Smooth muscle cell (in vitro differentiated cells): ENCODE results near the gene GSC2. TPM values are rescaled to one million over a fixed set of nuclear protein-coding genes. Genes with fewer than 3 reads are reported as not detected.

Source experiments
- DNase-seq: peaks from one replicate; lab custom pipeline; 2025; ENCODE audit not compliant: unreplicated experiment; lab: John Stamatoyannopoulos, UW
- H2AFZ ChIP-seq: fragments of 200-600 bp; sonication (generic); 2 replicates; pipeline ENCODE4 v1.6.0; 2016; ENCODE audit warnings: antibody characterized with exemption, low read depth, mild to moderate bottlenecking
- H3F3A ChIP-seq: fragments of 200-600 bp; sonication (generic); 2 replicates; pipeline ENCODE4 v1.6.0; 2017; ENCODE audit warnings: antibody characterized with exemption, low read depth
- H3K27ac ChIP-seq: fragments of 200-600 bp; sonication (generic); 2 replicates; pipeline ENCODE4 v1.5.1; 2016; ENCODE audit warnings: low read depth, mild to moderate bottlenecking
- H3K27me3 ChIP-seq: fragments of 200-600 bp; sonication (generic); 2 replicates; pipeline ENCODE4 v1.6.1; 2016; ENCODE audit warnings: low read depth, mild to moderate bottlenecking
- H3K36me3 ChIP-seq: fragments of 200-600 bp; sonication (generic); 2 replicates; pipeline ENCODE4 v1.5.1; 2016; ENCODE audit warnings: low read depth
- H3K4me1 ChIP-seq: fragments of 200-600 bp; sonication (generic); 2 replicates; pipeline ENCODE4 v1.5.1; 2016; ENCODE audit warnings: low read depth
- H3K4me2 ChIP-seq: fragments of 200-600 bp; sonication (generic); 2 replicates; pipeline ENCODE4 v1.6.0; 2016; ENCODE audit warnings: mild to moderate bottlenecking
- H3K4me3 ChIP-seq: fragments of 200-600 bp; sonication (generic); 2 replicates; pipeline ENCODE4 v1.5.1; 2016; ENCODE audit warnings: mild to moderate bottlenecking
- H3K79me2 ChIP-seq: fragments of 200-600 bp; sonication (generic); 2 replicates; pipeline ENCODE4 v1.6.0; 2016; ENCODE audit warnings: low read depth, mild to moderate bottlenecking
- H3K9ac ChIP-seq: fragments of 200-600 bp; sonication (generic); 2 replicates; pipeline ENCODE4 v1.6.0; 2016; ENCODE audit warnings: low read depth
- H3K9me3 ChIP-seq: fragments of 200-600 bp; sonication (generic); replicated peaks from 2 replicates; pipeline ENCODE4 v1.5.1; 2016; ENCODE audit warnings: low read depth
- H4K20me1 ChIP-seq: fragments of 200-600 bp; sonication (generic); 2 replicates; pipeline ENCODE4 v1.6.0; 2016; ENCODE audit warnings: low read depth
- CTCF ChIP-seq: fragments of 200-600 bp; sonication (generic); IDR thresholded peaks from 2 replicates; pipeline ENCODE4 v1.5.1; 2017; ENCODE audit warnings: borderline replicate concordance, mild to moderate bottlenecking, antibody characterized with exemption; ENCODE audit not compliant: insufficient read depth, poor library complexity, severe bottlenecking
- WGBS: methylation state at CpG from one replicate; pipeline ENCODE4 v1.1.7; 2016; ENCODE audit warnings: low lambda C conversion rate; 5-methylcytosine and 5-hydroxymethylcytosine counted together
- polyA plus RNA-seq: library from polyadenylated mRNA; unstranded; fragments of >200 nt; fragmentation: Nextera tagmentation; extraction: Ambion mirVana; gene quantifications from 2 replicates; pipeline ENCODE4 v1.2.1, GENCODE V29; 2016
- total RNA-seq: library from RNA; depleted of rRNA; stranded (reverse); fragments of >200 nt; gene quantifications from 2 replicates; pipeline ENCODE4 v1.2.3, GENCODE V29; 2014

GSC2 gene
- total and polyA plus RNA-seq, 2 experiments from 2014 or later = not detected

- H3K36me3 ChIP-seq = no peaks in the 10 kb centered on the region
- H3K4me2 ChIP-seq = no peak overlapping the region
- no peaks in the 10 kb centered on the region for H3F3A ChIP-seq
- no peaks in the 10 kb centered on the region for H3K27me3 ChIP-seq
- no peaks in the 10 kb centered on the region for H4K20me1 ChIP-seq
- no peaks in the 10 kb centered on the region for H3K9me3 ChIP-seq
- no peaks in the 10 kb centered on the region for H3K79me2 ChIP-seq
- H2AFZ ChIP-seq = no peak overlapping the region
- WGBS = 84% methylated on average over 11 of the region's 11 CpGs
- DNase-seq = no peak
- no peaks in the 10 kb centered on the region for H3K4me1 ChIP-seq
- TF ChIP-seq CTCF = no peak
- no peak overlapping the region for H3K9ac ChIP-seq
- H3K4me3 ChIP-seq = no peak overlapping the region
- H3K27ac ChIP-seq = no peak overlapping the region
These were observed 46.9 kb upstream of the GSC2 start for GRCh38 chr22:19196841-19197612.

- no peak overlapping the region for H2AFZ ChIP-seq
- H3K79me2 ChIP-seq = no peaks in the 10 kb centered on the region
- no peak overlapping the region for H3K4me2 ChIP-seq
- no peaks in the 10 kb centered on the region for H3K9me3 ChIP-seq
- WGBS = 93% methylated on average over 23 of the region's 23 CpGs
- no peaks in the 10 kb centered on the region for H3K36me3 ChIP-seq
- H4K20me1 ChIP-seq = no peaks in the 10 kb centered on the region
- no peaks in the 10 kb centered on the region for H3K4me1 ChIP-seq
- no peaks in the 10 kb centered on the region for H3F3A ChIP-seq
- no peaks in the 10 kb centered on the region for H3K27me3 ChIP-seq
- no peak for TF ChIP-seq CTCF
- no peak for DNase-seq
- H3K4me3 ChIP-seq = no peak overlapping the region
- no peak overlapping the region for H3K9ac ChIP-seq
- H3K27ac ChIP-seq = no peak overlapping the region
These were observed 46.0 kb upstream of the GSC2 start for GRCh38 chr22:19195796-19196731.

- no peaks in the 10 kb centered on the region for H3F3A ChIP-seq
- no peaks in the 10 kb centered on the region for H3K4me1 ChIP-seq
- no peaks in the 10 kb centered on the region for H3K27me3 ChIP-seq
- H2AFZ ChIP-seq = no peak overlapping the region
- no peak for DNase-seq
- TF ChIP-seq CTCF = no peak
- H3K79me2 ChIP-seq = no peaks in the 10 kb centered on the region
- H3K27ac ChIP-seq = no peak overlapping the region
- 94% methylated on average over 16 of the region's 16 CpGs for WGBS
- no peak overlapping the region for H3K4me2 ChIP-seq
- no peaks in the 10 kb centered on the region for H3K36me3 ChIP-seq
- H3K9me3 ChIP-seq = no peaks in the 10 kb centered on the region
- no peak overlapping the region for H3K4me3 ChIP-seq
- no peak overlapping the region for H3K9ac ChIP-seq
- no peaks in the 10 kb centered on the region for H4K20me1 ChIP-seq
These were observed 44.9 kb upstream of the GSC2 start for GRCh38 chr22:19194766-19195536.
